Right hindlimb (tissue), 1 donor: ENCODE results near the gene CD9.
A peak's percentile ranks its signal among the peaks of the same experiment; 100 is the strongest.

Source experiments
- DNase-seq: peaks from one replicate; pipeline ENCODE4 v3.0.0-alpha.2; 2018

CD9 gene

GRCh38 chr12:6222078-6222654 is 22.0 kb downstream of the CD9 start:
- DNase-seq, result no peak

GRCh38 chr12:6223545-6223944 is 23.3 kb downstream of the CD9 start:
- no peak for DNase-seq

GRCh38 chr12:6224550-6224949 is 24.4 kb downstream of the CD9 start:
- DNase-seq, result peak; percentile 54

- no peak for DNase-seq
Observed at GRCh38 chr12:6225630-6226001, 25.4 kb downstream of the CD9 start.

GRCh38 chr12:6226002-6226678 is 25.9 kb downstream of the CD9 start:
- DNase-seq, result peak; percentile 92

- DNase-seq, result peak; percentile 60
Observed at GRCh38 chr12:6226679-6227051, 26.5 kb downstream of the CD9 start.

GRCh38 chr12:6228535-6229223 is 28.5 kb downstream of the CD9 start:
- peak; percentile 69 for DNase-seq

GRCh38 chr12:6229224-6230218 is 29.3 kb downstream of the CD9 start:
- DNase-seq, result peak; percentile 73

- DNase-seq, result peak; percentile 69
Observed at GRCh38 chr12:6230321-6231110, 30.3 kb downstream of the CD9 start.

- no peak for DNase-seq
Observed at GRCh38 chr12:6231359-6232268, 31.4 kb downstream of the CD9 start.

- no peak for DNase-seq
Observed at GRCh38 chr12:6233121-6233971, 33.1 kb downstream of the CD9 start.

GRCh38 chr12:6234214-6234613 is 34.0 kb downstream of the CD9 start:
- no peak for DNase-seq

- no peak for DNase-seq
Observed at GRCh38 chr12:6234906-6235305, 34.7 kb downstream of the CD9 start.

- no peak for DNase-seq
Observed at GRCh38 chr12:6235499-6235898, 35.3 kb downstream of the CD9 start.

- DNase-seq, result no peak
Observed at GRCh38 chr12:6235906-6236640, 35.9 kb downstream of the CD9 start.

- no peak for DNase-seq
Observed at GRCh38 chr12:6236641-6236940, 36.4 kb downstream of the CD9 start.

- no peak for DNase-seq
Observed at GRCh38 chr12:6237830-6238229, 37.6 kb downstream of the CD9 start.

- no peak for DNase-seq
Observed at GRCh38 chr12:6238875-6239274, 38.7 kb downstream of the CD9 start.

GRCh38 chr12:6241495-6241894 is 41.3 kb downstream of the CD9 start:
- no peak for DNase-seq

- DNase-seq, result no peak
Observed at GRCh38 chr12:6249580-6249979, 49.4 kb downstream of the CD9 start.
